HCT116 (cell line): ENCODE measurements around the gene SMPDL3A.

Experiments used
- EZH2 ChIP-seq: fragments of 200-600 bp; sonication (generic); IDR thresholded peaks from 2 replicates; pipeline ENCODE4 v1.6.1; 2017; ENCODE audit warnings: antibody characterized with exemption, mixed run types
- EZH2phosphoT487 ChIP-seq: fragments of 200-600 bp; IDR thresholded peaks from 2 replicates; pipeline ENCODE4 v1.6.1; 2018; ENCODE audit warnings: antibody characterized with exemption, borderline replicate concordance
- FOSL1 ChIP-seq: IDR thresholded peaks from 2 replicates; pipeline ENCODE4 v1.6.1; 2012; ENCODE audit warnings: low read depth
- POLR2A ChIP-seq: IDR thresholded peaks from 2 replicates; pipeline ENCODE4 v1.7.0; 2011; ENCODE audit warnings: borderline replicate concordance; ENCODE audit not compliant: insufficient read depth, insufficient read length; ENCODE audit errors: extremely low read depth
- POLR2AphosphoS5 ChIP-seq: IDR thresholded peaks from 2 replicates; pipeline ENCODE4 v1.6.1; 2011; ENCODE audit warnings: mild to moderate bottlenecking, low read depth, low read length, moderate library complexity
- SRF ChIP-seq: IDR thresholded peaks from 2 replicates; pipeline ENCODE4 v1.6.1; 2012; ENCODE audit warnings: low read depth
- ZFX ChIP-seq: fragments of 450-650 bp; IDR thresholded peaks from 2 replicates; pipeline ENCODE4 v1.6.1; 2017
- TF ChIP-seq, protein P1 (sequence below), 3 experiments: fragments of 200-600 bp in 1 of 3; sonication (generic) in 1 of 3; IDR thresholded peaks in 2 of 3; conservative IDR thresholded peaks in 1 of 3; 2 replicates each; pipeline ENCODE4 v1.5.1; 2012 to 2017; ENCODE audit warnings: low read depth in 2 of 3, low read length in 2 of 3, antibody characterized with exemption in 1 of 3, borderline replicate concordance in 1 of 3, control low read depth in 1 of 3, mild to moderate bottlenecking in 1 of 3, mixed read lengths in 1 of 3, mixed run types in 1 of 3, moderate library complexity in 1 of 3; ENCODE audit not compliant: insufficient read depth in 1 of 3

DNA sequence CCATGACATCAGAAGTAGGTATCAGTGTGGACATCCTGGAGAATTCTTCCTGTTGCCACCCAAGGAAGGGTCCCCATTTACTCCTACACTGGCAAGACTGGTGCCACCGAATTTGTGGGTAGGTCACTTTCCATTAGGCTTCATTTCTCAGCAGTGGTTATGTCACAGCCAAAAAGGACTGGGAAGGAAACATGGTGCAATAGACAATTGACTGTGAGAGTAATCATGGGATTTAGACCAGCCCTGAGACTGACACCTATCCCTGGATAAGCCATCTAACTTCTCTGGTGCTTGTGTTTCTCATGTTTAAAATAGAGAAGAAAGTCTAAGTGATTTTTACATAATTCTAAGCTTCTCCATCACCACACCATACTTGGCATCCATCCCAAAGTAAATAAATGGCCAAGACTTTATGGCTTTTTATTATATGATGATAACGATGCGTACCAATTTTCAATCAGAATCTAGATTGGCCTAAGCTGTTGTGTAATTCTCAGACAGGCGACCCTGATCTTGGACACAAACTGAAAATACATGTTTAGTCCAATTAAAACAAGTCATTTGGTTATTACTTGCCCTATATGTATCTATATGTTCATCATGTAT lies 10.2 kb downstream of the SMPDL3A start:
- TF ChIP-seq EZH2, result no peak
- TF ChIP-seq, protein P1, sequence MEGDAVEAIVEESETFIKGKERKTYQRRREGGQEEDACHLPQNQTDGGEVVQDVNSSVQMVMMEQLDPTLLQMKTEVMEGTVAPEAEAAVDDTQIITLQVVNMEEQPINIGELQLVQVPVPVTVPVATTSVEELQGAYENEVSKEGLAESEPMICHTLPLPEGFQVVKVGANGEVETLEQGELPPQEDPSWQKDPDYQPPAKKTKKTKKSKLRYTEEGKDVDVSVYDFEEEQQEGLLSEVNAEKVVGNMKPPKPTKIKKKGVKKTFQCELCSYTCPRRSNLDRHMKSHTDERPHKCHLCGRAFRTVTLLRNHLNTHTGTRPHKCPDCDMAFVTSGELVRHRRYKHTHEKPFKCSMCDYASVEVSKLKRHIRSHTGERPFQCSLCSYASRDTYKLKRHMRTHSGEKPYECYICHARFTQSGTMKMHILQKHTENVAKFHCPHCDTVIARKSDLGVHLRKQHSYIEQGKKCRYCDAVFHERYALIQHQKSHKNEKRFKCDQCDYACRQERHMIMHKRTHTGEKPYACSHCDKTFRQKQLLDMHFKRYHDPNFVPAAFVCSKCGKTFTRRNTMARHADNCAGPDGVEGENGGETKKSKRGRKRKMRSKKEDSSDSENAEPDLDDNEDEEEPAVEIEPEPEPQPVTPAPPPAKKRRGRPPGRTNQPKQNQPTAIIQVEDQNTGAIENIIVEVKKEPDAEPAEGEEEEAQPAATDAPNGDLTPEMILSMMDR (IDR thresholded peaks at IDR 0.05 in 2 of 3, conservative IDR thresholded peaks at IDR 0.05 in 1 of 3; ENCODE audit: borderline replicate concordance in 1 of 3, insufficient read depth in 1 of 3, low read depth in 2 of 3, low read length in 2 of 3), result no peak
- TF ChIP-seq ZFX, result no peak
- no peak for TF ChIP-seq EZH2phosphoT487
- no peak for TF ChIP-seq POLR2AphosphoS5
- no peak for TF ChIP-seq FOSL1
- no peak for TF ChIP-seq SRF
- TF ChIP-seq POLR2A, result no peak
